HG03432 (cell line): ENCODE data around the gene RNF157.
"Not testable (repeated sequence)": the region's sequence is repeated elsewhere in the genome, so short reads cannot be mapped to it uniquely, and the experiment has no call there.

Source experiments
- ATAC-seq: cut with Tn5 transposase; IDR thresholded peaks from one replicate; pipeline ENCODE4 v1.9.1; 2021; ENCODE audit warnings: mild to moderate bottlenecking, moderate library complexity; ENCODE audit not compliant: unreplicated experiment

RNF157 gene

GRCh38 chr17:76255801-76256429, 15.6 kb upstream of the RNF157 start:
- ATAC-seq: no peak

- ATAC-seq: no peak
These were observed 14.0 kb upstream of the RNF157 start for GRCh38 chr17:76254275-76254674.

GRCh38 chr17:76253841-76254240, 13.5 kb upstream of the RNF157 start:
- no peak for ATAC-seq

DNA sequence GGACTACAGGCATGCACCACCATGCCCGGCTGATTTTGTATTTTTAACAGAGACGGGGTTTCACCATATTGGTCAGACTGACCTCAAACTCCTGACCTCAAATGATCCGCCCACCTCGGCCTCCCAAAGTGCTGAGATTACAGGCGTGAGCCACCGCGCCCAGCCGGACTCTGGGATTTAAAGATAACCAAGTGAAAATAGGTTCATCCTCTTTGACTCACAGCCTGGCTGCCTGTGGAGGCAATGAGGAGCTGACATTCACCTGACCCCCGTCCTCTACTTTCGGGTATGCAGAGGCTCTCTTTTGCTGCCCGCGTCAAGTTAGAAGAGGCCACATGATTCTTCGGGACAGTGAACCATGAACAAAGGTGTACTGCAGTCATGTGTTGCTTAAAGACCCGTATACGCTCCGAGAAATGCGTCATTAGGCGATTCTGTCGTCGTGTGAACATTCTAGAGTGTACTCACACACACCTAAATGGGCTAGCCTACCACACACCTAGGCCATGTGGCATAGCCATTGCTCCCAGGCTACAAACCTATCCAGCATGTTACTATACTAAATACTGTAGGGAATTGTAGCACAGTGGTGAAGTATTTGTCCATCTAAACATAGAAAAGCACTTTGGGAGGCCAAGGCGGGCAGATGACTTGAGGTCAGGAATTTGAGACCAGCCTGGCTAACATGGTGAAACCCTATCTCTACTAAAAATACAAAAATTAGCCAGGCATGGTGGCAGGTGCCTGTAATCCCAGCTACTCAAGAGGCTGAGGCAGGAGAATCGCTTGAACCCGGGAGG, 12.9 kb upstream of the RNF157 start:
- not testable (repeated sequence) for ATAC-seq

DNA sequence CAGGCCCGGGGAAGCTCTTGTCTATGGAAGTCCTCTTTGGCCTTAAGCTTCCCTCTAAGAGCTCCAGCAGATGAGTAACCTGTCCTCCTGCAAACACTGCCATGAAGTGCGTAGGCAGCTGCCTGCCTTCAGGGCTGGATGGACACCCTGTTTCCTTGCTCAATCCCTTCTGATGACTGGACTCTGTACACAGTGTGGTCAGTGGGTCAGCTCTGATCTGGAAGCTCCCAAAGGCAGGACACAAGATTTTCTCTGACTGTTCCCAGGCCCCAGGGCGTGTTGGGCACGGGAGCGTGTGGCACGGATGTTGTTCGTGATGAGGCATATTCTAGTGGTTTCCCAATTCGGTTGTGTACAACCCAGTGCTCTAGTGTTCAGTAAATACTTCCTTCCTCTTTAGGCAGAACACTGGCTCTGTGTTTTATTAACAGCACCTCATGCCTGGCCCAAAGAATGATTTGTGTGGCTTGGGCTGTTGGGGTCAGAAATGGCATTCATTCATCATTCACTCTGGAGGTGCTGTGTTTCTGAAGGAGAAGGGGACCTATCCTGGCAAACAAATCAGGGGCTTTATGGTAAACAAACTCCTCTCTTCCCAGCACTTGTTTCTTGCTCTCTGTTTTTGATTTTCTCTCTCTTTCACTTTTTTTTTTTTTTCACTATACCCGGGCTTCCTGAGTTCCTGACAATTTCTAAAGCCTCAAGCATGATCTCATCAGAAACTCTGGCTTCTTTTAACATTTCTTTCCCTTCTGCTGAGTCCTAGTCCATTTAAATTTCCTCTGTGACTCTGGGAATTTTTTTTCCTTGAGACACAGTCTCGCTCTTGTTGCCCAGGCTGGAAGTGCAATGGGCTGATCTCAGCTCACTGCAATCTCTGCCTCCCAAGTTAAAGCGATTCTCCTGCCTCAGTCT, 12.0 kb upstream of the RNF157 start:
- ATAC-seq: no peak

DNA sequence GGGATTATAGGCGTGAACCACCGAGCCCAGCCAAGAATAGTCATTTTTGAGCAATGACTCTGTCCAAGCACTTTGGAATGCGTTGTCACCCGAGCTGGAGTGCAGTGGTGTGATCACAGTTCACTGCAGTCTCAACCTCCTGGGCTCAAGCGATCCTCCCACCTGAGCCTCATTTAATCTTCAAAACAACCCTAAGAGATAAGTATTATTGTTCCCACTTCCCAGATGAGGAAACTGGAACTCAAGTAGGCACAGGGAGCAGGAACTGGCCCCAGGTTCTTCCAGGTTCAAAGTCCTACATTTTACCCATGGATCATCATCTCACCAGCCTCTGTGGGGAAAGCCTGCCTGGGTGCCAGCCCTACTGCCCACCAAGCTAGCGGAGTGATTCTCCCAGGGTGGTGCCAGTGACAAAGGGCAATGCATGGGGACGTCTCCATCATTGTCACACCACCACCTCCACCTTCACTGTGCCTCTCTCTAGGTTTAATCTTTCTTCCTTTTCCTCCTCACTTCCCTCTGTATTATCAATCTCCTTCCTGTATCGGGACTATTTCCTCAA, 11.3 kb upstream of the RNF157 start:
- no peak for ATAC-seq

DNA sequence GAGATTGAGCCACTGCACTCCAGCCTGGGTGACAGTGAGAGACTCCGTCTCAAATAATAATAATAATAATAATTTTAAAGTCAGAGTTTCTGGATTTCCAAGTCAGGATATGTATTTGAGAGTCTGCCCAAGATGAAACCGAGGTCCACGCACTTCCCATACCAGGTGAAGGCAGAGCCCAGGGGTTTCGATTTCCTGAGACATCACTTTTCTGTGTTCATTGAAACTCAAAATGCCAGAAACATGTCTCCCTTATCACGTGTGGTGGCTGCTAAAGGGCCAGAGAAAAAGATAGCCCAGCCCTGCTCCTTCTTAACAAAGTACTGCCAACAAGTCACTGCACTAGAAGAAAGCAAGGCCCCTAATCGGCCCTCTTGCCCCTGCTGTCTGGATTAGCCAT, 9.8 kb upstream of the RNF157 start:
- ATAC-seq: no peak

DNA sequence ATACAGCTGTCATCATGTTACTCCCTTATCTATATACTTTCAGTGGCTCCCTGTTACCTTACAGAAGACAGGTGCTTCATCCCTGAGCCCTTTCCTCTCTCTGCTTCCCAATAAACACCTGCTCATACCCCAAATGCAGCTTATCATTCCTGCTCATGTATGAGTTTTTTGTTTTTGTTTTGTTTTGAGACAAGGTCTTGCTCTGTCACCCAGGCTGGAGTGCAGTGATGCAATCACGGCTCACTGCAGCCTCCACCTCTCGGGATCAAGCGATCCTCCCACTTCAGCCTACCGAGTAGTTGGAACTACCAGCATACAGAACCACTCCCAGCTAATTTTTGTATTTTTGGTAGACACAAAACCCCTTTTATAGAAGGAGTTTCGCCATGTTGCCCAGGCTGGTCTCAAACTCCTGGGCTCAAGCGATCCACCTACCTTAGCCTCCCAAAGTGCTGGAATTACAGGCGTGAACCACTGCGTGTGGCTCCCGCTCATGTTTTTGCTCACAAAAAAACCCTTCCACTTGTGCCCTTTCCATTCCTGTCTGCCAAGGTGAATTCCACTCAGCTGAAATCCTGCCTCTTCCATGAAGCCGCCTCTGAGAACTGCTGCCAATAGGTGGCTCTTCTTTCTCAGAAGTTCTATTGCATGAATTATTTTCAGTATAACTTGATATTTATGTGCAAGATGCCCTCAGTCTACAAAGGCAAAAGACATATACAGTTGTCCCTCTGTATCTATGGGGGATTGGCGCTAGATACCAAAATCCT, 7.9 kb upstream of the RNF157 start:
- ATAC-seq: no peak

DNA sequence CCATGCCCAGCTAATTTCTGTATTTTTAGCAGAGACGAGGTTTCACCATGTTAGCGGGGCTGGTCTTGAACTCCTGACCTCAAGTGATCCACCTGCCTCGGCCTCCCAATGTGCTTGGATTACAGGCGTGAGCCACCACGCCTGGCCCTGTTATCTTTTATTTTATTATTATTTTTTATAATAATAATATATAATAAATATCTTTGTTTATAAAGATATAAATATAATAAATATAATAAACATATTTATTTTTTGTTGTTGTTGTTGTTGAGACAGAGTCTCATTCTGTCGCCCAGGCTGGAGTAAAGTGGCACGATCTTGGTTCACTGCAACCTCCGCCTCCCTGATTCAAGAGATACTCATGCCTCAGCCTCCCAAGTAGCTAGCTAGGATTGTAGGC, 7.0 kb upstream of the RNF157 start:
- no peak for ATAC-seq

DNA sequence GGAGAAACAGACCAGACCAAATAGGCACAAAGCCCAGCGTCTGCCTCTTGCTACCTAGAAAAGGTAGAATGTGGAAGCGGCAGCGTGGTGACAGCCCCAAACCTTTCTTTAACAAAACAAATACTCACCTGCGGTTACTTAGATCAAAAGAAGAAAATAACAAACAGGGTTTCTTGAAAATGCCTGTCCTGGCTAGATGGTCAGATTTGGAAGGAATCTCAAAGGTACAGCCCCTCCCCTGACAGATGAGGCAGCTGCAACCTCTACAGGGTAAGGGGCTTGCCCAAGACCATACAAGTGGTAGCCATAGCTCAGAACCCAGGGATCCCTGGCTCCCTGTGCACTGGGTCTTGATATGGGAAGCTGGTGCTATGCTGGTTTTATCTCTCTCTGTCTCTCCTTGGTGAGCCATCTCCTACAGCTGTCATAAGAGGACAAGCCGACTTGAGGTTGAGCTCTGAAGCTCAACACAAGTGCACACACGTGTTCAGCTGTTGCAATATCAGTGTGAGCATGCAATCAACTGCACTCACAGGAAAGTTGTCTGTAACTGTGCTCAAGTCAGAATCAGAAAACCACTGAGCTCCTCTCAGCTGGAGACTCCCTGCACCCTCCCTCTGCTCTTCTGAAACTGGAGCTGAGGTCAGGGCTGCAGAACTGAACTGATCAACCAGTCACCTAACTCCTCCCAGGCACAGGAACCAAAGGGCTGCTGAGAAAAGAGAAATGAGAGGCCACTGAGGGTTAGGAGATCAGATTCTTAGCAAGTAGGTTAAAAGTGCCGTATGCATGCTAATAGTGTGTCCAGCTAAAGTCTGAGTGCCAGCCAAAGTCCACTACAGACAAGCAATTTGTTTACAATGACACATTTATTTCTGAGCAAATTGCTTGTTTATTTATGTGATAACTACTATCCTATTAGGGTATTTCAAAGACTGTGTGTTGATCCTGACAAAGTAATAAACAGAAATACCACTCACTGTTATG, 6.1 kb upstream of the RNF157 start:
- ATAC-seq: peak; percentile 95

DNA sequence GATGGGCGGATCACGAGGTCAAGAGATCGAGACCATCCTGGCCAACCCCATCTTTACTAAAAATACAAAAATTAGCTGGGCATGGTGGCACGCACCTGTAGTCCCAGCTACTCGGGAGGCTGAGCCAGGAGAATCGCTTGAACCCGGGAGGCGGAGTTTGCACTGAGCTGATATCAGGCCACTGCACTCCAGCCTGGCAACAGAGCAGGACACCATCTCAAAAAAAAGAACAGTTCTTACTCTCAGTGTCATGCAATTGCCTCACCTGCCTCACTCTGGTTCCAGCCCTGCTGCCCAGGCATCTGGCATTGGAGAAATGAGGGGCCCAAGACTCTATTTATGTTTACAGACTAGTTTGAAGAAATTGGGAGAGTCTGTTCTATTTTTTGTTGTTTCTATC, 4.4 kb upstream of the RNF157 start:
- not testable (repeated sequence) for ATAC-seq

DNA sequence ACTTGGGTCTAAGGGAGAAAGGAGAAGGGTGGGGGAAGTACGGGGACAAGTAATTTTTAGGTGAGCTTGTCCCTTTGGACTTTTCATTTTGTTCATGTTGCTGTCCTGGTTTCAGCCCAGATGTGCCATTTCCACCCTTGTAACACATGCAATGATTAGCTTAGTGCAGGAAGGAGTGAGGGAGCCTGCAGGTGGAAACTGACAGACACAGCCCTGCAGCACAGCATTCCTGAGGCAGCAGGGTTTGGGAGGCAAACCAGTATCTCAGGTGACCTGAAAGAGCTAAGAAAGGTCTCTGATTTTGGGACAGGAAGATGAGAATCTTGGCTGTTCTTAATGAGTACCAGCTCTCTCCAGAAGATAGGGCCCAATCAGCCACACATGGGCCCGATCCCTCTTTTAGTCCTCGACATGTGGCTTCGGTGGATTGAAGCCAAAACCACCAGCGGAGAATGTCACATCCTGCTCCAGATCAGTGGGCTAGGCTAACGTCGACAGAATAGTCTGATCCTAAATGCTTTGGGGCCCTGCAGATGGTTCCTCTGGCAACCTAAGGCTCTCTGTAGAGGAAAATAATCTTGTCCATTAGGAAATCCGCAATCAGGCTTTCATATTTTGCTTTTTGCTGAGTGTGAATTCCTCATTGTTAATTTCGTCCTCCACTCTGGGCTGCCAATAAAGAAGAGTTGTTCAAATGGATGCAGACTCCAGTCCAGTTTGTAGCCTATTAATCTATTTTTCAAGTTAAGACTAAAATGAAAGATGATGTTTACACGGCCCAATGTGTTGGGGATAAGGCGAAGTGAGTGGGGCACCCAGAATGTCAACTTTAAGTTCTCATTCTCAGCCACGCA, 3.8 kb upstream of the RNF157 start:
- no peak for ATAC-seq

- ATAC-seq: no peak
These were observed 1.5 kb upstream of the RNF157 start for GRCh38 chr17:76241691-76242255.

DNA sequence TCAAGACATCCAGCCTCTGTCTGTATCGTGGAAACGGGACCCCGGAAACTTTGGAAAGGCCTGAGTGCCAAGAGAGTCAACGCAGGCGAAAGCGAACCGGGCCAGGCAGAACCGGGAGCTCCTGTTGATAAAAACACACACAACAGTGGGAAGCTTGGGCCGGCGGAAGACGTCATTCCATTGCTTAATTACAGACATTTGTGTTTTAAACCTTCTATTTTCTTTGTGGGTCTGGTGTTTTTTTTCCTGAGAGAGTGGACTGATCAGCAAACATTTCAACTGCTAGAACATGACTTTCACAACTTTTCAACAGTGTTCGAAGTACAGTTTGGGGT, 878 bp upstream of the RNF157 start:
- no peak for ATAC-seq

- peak; percentile 8 for ATAC-seq
These were observed 587 bp downstream of the RNF157 start for GRCh38 chr17:76239538-76240274.

GRCh38 chr17:76238847-76239537, 1.3 kb downstream of the RNF157 start:
- no peak for ATAC-seq

DNA sequence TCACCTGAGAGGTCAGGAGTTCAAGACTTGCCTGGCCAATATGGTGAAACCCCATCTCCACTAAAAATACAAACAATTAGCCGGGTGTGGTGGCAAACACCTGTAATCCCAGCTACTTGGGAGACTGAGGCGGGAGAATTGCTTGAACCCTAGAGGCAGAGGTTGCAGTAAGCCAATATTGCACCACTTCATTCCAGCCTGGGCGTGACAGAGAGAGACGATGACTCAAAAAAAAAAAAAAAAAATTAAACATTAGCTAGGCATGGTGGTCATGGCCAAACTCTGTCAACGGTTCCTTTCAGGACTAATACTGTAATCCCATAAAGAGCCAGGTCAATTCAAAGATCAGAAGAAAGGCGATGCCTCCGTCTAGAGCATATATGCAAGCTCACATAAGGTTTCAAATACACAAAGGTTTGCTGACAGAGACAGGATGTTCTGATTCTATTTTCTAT, 2.4 kb downstream of the RNF157 start:
- no peak for ATAC-seq
